HT1080 (cell line): ENCODE data around the gene FREM3. TPM values are rescaled to one million over a fixed set of nuclear protein-coding genes. Genes with fewer than 3 reads are reported as not detected.

Experiments used
- DNase-seq: peaks from one replicate; pipeline ENCODE4 v3.0.0-alpha.2; 2015; ENCODE audit warnings: low read depth
- total RNA-seq: library from RNA; depleted of rRNA; stranded (reverse); fragments of >200 nt; shearing (Covaris generic); gene quantifications from 2 replicates; pipeline ENCODE4 v1.2.3, GENCODE V29; 2014

FREM3 gene
- total RNA-seq, 1 experiment from 2014 or later: not detected

GRCh38 chr4:143668930-143669552, 31.4 kb downstream of the FREM3 start:
- no peak for DNase-seq

- DNase-seq: peak; percentile 50
Measured at GRCh38 chr4:143667461-143667860, 33.0 kb downstream of the FREM3 start.

GRCh38 chr4:143658336-143658735, 42.1 kb downstream of the FREM3 start:
- no peak for DNase-seq

- DNase-seq: no peak
Measured at GRCh38 chr4:143654571-143654970, 45.9 kb downstream of the FREM3 start.

- no peak for DNase-seq
Measured at GRCh38 chr4:143653031-143653430, 47.4 kb downstream of the FREM3 start.

GRCh38 chr4:143643399-143643798, 57.1 kb downstream of the FREM3 start:
- DNase-seq: no peak

- no peak for DNase-seq
Measured at GRCh38 chr4:143642611-143643010, 57.9 kb downstream of the FREM3 start.

- no peak for DNase-seq
Measured at GRCh38 chr4:143641361-143641760, 59.1 kb downstream of the FREM3 start.

GRCh38 chr4:143634763-143635162, 65.7 kb downstream of the FREM3 start:
- no peak for DNase-seq

- no peak for DNase-seq
Measured at GRCh38 chr4:143633833-143634232, 66.6 kb downstream of the FREM3 start.

- no peak for DNase-seq
Measured at GRCh38 chr4:143626134-143626911, 74.2 kb downstream of the FREM3 start.

GRCh38 chr4:143625632-143626031, 74.8 kb downstream of the FREM3 start:
- DNase-seq: no peak

GRCh38 chr4:143623896-143624295, 76.6 kb downstream of the FREM3 start:
- no peak for DNase-seq

GRCh38 chr4:143618811-143619210, 81.7 kb downstream of the FREM3 start:
- DNase-seq: no peak

- DNase-seq: peak; percentile 31
Measured at GRCh38 chr4:143617994-143618679, 82.3 kb downstream of the FREM3 start.

- peak; percentile 92 for DNase-seq
Measured at GRCh38 chr4:143616771-143617170, 83.7 kb downstream of the FREM3 start.

GRCh38 chr4:143609492-143609891, 91.0 kb downstream of the FREM3 start:
- DNase-seq: no peak

GRCh38 chr4:143606480-143606879, 94.0 kb downstream of the FREM3 start:
- DNase-seq: no peak

GRCh38 chr4:143599827-143600226, 100.6 kb downstream of the FREM3 start:
- no peak for DNase-seq

GRCh38 chr4:143598816-143599215, 101.7 kb downstream of the FREM3 start:
- DNase-seq: no peak

- no peak for DNase-seq
Measured at GRCh38 chr4:143597276-143597675, 103.2 kb downstream of the FREM3 start.

GRCh38 chr4:143587703-143588102, 112.8 kb downstream of the FREM3 start:
- DNase-seq: no peak
